Measurements from ENCODE around the gene COL2A1.
A peak's percentile ranks its signal among the peaks of the same experiment; 100 is the strongest.

COL2A1 gene

GRCh38 chr12:47945341-47945728, 58.9 kb downstream of the COL2A1 start:
- no peak for ATAC-seq
- Mint-ChIP-seq H3K4me3 (no peak overlapping the region), H3K36me3 (no peaks in the 10 kb centered on the region), H3K27ac (no peak overlapping the region), H3K27me3 (peaks cover 67% of the 10 kb centered on the region), H3K9me3 (no peaks in the 10 kb centered on the region), H3K4me1 (peaks cover 20% of the 10 kb centered on the region)

GRCh38 chr12:47944685-47945340, 59.5 kb downstream of the COL2A1 start:
- Mint-ChIP-seq H3K36me3 (no peaks in the 10 kb centered on the region), H3K27me3 (peaks cover 67% of the 10 kb centered on the region), H3K9me3 (no peaks in the 10 kb centered on the region), H3K4me3 (no peak overlapping the region), H3K4me1 (peaks cover 20% of the 10 kb centered on the region), H3K27ac (no peak overlapping the region)
- no peak for ATAC-seq

- H3K36me3 Mint-ChIP-seq, result no peaks in the 10 kb centered on the region
- ATAC-seq, result no peak
- H3K4me1 Mint-ChIP-seq, result peaks cover 20% of the 10 kb centered on the region
- peaks cover 68% of the 10 kb centered on the region for H3K27me3 Mint-ChIP-seq
- no peak overlapping the region for H3K27ac Mint-ChIP-seq
- no peaks in the 10 kb centered on the region for H3K9me3 Mint-ChIP-seq
- no peak overlapping the region for H3K4me3 Mint-ChIP-seq
Observed at GRCh38 chr12:47943623-47944340, 60.5 kb downstream of the COL2A1 start.

- Mint-ChIP-seq H3K27me3 (peaks cover 68% of the 10 kb centered on the region), H3K4me1 (peaks cover 20% of the 10 kb centered on the region), H3K36me3 (no peaks in the 10 kb centered on the region), H3K27ac (no peak overlapping the region), H3K4me3 (no peak overlapping the region), H3K9me3 (no peaks in the 10 kb centered on the region)
- ATAC-seq, result peak; percentile 55
Observed at GRCh38 chr12:47942614-47943225, 61.6 kb downstream of the COL2A1 start.

- no peak overlapping the region for H3K4me3 Mint-ChIP-seq
- H3K4me1 Mint-ChIP-seq, result peaks cover 20% of the 10 kb centered on the region
- ATAC-seq, result peak; percentile 40
- H3K27me3 Mint-ChIP-seq, result peaks cover 67% of the 10 kb centered on the region
- H3K9me3 Mint-ChIP-seq, result no peaks in the 10 kb centered on the region
- H3K27ac Mint-ChIP-seq, result no peak overlapping the region
- no peaks in the 10 kb centered on the region for H3K36me3 Mint-ChIP-seq
Observed at GRCh38 chr12:47941871-47942613, 62.2 kb downstream of the COL2A1 start.

GRCh38 chr12:47941475-47941780, 62.8 kb downstream of the COL2A1 start:
- no peak for ATAC-seq
- no peak overlapping the region for H3K27ac Mint-ChIP-seq

GRCh38 chr12:47940773-47941474, 63.4 kb downstream of the COL2A1 start:
- no peak for ATAC-seq
- Mint-ChIP-seq H3K4me3 (no peak overlapping the region), H3K27ac (no peak overlapping the region), H3K9me3 (no peaks in the 10 kb centered on the region), H3K27me3 (peaks cover 56% of the 10 kb centered on the region), H3K36me3 (no peaks in the 10 kb centered on the region), H3K4me1 (peaks cover 14% of the 10 kb centered on the region)

More at GRCh38 chr12:47941475-47941780, 62.8 kb downstream of the COL2A1 start:
- Mint-ChIP-seq H3K27me3 (peaks cover 61% of the 10 kb centered on the region), H3K36me3 (no peaks in the 10 kb centered on the region), H3K4me1 (peaks cover 15% of the 10 kb centered on the region), H3K9me3 (no peaks in the 10 kb centered on the region), H3K4me3 (no peak overlapping the region)

- no peaks in the 10 kb centered on the region for H3K9me3 Mint-ChIP-seq
- peaks cover 47% of the 10 kb centered on the region for H3K27me3 Mint-ChIP-seq
- no peak overlapping the region for H3K4me3 Mint-ChIP-seq
- no peak overlapping the region for H3K27ac Mint-ChIP-seq
- H3K36me3 Mint-ChIP-seq, result no peaks in the 10 kb centered on the region
- ATAC-seq, result no peak
- peaks cover 14% of the 10 kb centered on the region for H3K4me1 Mint-ChIP-seq
Observed at GRCh38 chr12:47939009-47939601, 65.2 kb downstream of the COL2A1 start.

- H3K9me3 Mint-ChIP-seq, result no peaks in the 10 kb centered on the region
- H3K4me1 Mint-ChIP-seq, result peaks cover 14% of the 10 kb centered on the region
- ATAC-seq, result no peak
- H3K27me3 Mint-ChIP-seq, result peaks cover 43% of the 10 kb centered on the region
- no peak overlapping the region for H3K4me3 Mint-ChIP-seq
- H3K36me3 Mint-ChIP-seq, result no peaks in the 10 kb centered on the region
- no peak overlapping the region for H3K27ac Mint-ChIP-seq
Observed at GRCh38 chr12:47938594-47938993, 65.7 kb downstream of the COL2A1 start.

- ATAC-seq, result no peak
- H3K9me3 Mint-ChIP-seq, result no peaks in the 10 kb centered on the region
- no peaks in the 10 kb centered on the region for H3K36me3 Mint-ChIP-seq
- no peak overlapping the region for H3K4me3 Mint-ChIP-seq
- H3K27ac Mint-ChIP-seq, result no peak overlapping the region
- peaks cover 14% of the 10 kb centered on the region for H3K4me1 Mint-ChIP-seq
- peaks cover 43% of the 10 kb centered on the region for H3K27me3 Mint-ChIP-seq
Observed at GRCh38 chr12:47938093-47938492, 66.2 kb downstream of the COL2A1 start.

- H3K4me1 Mint-ChIP-seq, result no peaks in the 10 kb centered on the region
- H3K27ac Mint-ChIP-seq, result no peak overlapping the region
- peaks cover 27% of the 10 kb centered on the region for H3K27me3 Mint-ChIP-seq
- H3K9me3 Mint-ChIP-seq, result no peaks in the 10 kb centered on the region
- no peak for ATAC-seq
- H3K4me3 Mint-ChIP-seq, result no peak overlapping the region
- H3K36me3 Mint-ChIP-seq, result no peaks in the 10 kb centered on the region
Observed at GRCh38 chr12:47935184-47935583, 69.1 kb downstream of the COL2A1 start.

GRCh38 chr12:47931187-47931586, 73.1 kb downstream of the COL2A1 start:
- ATAC-seq, result no peak
- no peaks in the 10 kb centered on the region for H3K36me3 Mint-ChIP-seq
- H3K4me3 Mint-ChIP-seq, result no peak overlapping the region
- no peak overlapping the region for H3K27ac Mint-ChIP-seq
- no peaks in the 10 kb centered on the region for H3K4me1 Mint-ChIP-seq
- H3K9me3 Mint-ChIP-seq, result no peaks in the 10 kb centered on the region
- H3K27me3 Mint-ChIP-seq, result peaks cover 19% of the 10 kb centered on the region

- H3K27ac Mint-ChIP-seq, result no peak overlapping the region
- ATAC-seq, result no peak
Observed at GRCh38 chr12:47930634-47931033, 73.6 kb downstream of the COL2A1 start.

GRCh38 chr12:47927346-47927745, 76.9 kb downstream of the COL2A1 start:
- no peak overlapping the region for H3K4me3 Mint-ChIP-seq
- no peaks in the 10 kb centered on the region for H3K36me3 Mint-ChIP-seq
- peaks cover 34% of the 10 kb centered on the region for H3K27me3 Mint-ChIP-seq
- no peaks in the 10 kb centered on the region for H3K4me1 Mint-ChIP-seq
- no peak for ATAC-seq
- H3K9me3 Mint-ChIP-seq, result no peaks in the 10 kb centered on the region
- no peak overlapping the region for H3K27ac Mint-ChIP-seq

More at GRCh38 chr12:47930634-47931033, 73.6 kb downstream of the COL2A1 start:
- H3K27me3 Mint-ChIP-seq, result peaks cover 19% of the 10 kb centered on the region
- no peaks in the 10 kb centered on the region for H3K4me1 Mint-ChIP-seq
- H3K9me3 Mint-ChIP-seq, result no peaks in the 10 kb centered on the region
- H3K4me3 Mint-ChIP-seq, result no peak overlapping the region
- no peaks in the 10 kb centered on the region for H3K36me3 Mint-ChIP-seq
